ENCODE data around the gene LAD1. TPM values are rescaled to one million over a fixed set of nuclear protein-coding genes. Genes with fewer than 3 reads are reported as not detected.
A peak's percentile ranks its signal among the peaks of the same experiment; 100 is the strongest.

LAD1 gene, protein sequence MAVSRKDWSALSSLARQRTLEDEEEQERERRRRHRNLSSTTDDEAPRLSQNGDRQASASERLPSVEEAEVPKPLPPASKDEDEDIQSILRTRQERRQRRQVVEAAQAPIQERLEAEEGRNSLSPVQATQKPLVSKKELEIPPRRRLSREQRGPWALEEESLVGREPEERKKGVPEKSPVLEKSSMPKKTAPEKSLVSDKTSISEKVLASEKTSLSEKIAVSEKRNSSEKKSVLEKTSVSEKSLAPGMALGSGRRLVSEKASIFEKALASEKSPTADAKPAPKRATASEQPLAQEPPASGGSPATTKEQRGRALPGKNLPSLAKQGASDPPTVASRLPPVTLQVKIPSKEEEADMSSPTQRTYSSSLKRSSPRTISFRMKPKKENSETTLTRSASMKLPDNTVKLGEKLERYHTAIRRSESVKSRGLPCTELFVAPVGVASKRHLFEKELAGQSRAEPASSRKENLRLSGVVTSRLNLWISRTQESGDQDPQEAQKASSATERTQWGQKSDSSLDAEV
- total RNA-seq (under 1 TPM; 0.17 to 0.30 TPM), polyA plus RNA-seq (ENCODE audit: insufficient read length in 2 of 2) (under 1 TPM; 0.40 to 0.50 TPM)
- long read RNA-seq, donor 1: 0 reads
- long read RNA-seq, donor 2: 0 reads
- long read RNA-seq, donor 3: 0 reads
- long read RNA-seq, donor 4, partial matches to known transcripts: 12 of 15 reads
- long read RNA-seq, donor 4, other reads (novel, unspliced or antisense): 0 of 15 reads

DNA sequence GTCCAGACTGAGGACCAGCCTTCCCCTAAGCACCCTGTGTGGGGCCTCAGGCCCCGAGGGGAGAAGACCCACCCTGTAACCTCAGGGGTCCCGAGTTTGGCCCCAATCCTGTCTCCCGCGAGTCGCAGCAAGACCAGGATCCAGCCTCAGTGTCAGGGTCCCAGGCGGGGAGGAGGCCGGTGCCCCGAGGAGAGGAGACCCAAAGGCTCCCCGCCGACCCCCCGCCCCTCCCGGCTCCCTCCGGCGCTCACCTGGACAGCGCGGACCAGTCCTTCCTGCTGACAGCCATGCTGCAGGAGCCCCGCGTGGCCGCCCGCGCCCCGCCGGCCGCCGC is at the start of gene LAD1:
TSS of gene LAD1 (minus strand) at position 307 of the 334 bp plus-strand sequence. CDS start at position 289, 18 bp downstream.
- DNase-seq (ENCODE audit: low read depth in 4 of 6, low spot score in 6 of 6): no peak
- H3K27ac ChIP-seq (ENCODE audit: low read depth, low read length): no peak within 1 kb of the TSS
- peaks cover 49% of the 10 kb centered on the region for H3K27me3 ChIP-seq (ENCODE audit: control insufficient read depth, insufficient read depth, low read length)
- 6% methylated on average over 25 of the region's 25 CpGs for WGBS (ENCODE audit: insufficient coverage)
- H3K4me3 ChIP-seq (ENCODE audit: low read depth, low read length): no peak within 1 kb of the TSS
- H3K36me3 ChIP-seq (ENCODE audit: control insufficient read depth, insufficient read depth, low read length): no peaks in the 10 kb centered on the region
- H3K9me3 ChIP-seq (ENCODE audit: control insufficient read depth, insufficient read depth, low read length): no peaks in the 10 kb centered on the region
- peaks cover 24% of the 10 kb centered on the region for H3K4me1 ChIP-seq (ENCODE audit: control insufficient read depth, insufficient read depth, low read length)

DNA sequence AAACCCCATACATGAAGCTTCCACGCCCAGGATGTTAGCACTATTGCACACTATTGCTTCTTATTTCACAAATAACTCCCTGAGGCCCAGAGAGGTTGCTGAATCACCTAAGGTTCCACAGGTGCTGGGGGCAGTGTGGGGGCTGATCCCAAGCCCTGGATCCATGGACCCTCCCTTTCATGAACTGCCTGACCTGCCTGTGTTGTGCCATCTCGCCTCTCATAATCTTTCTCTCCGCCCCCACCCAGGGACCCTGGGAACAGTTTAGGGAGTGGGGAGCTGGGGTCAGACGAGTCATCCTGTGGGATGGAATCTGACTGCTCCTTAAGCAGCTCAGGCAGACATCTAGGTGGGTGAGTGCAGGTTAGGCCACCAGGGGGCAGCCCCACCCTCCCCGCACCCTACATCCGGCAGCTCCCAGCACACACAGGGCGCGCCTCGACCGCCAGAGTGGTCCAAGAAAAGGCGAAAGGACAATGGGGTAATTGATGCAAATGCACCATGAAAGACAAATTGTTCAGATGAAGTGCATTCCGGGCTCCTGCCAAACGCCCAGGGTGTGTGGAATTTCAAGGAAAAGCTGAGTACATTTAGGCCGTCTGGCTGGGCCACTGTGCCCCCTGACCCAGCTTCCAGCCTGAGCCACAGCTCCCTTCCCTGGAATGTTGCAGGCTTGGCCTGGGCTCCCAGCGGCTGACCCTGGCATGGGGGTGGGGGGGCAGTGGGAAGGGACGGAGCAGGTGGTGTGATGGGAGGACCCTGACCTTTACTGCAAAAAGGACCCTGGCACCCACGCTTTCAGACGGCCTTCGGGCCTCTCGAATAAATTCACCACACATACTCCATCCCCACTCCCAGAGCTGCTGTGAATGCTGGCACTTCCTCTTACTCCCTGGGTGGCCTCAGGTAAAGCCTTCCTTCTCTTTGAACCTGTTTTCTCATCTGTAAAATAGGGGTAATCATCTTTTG is 49.1 kb upstream of the LAD1 start:
- no peaks in the 10 kb centered on the region for H3K9me3 ChIP-seq (ENCODE audit: control insufficient read depth, insufficient read depth, low read length)
- H3K27ac ChIP-seq (ENCODE audit: low read depth, low read length): peak overlapping the region; percentile 74
- H3K4me1 ChIP-seq (ENCODE audit: control insufficient read depth, insufficient read depth, low read length): peaks cover 37% of the 10 kb centered on the region
- WGBS (ENCODE audit: insufficient coverage): 15% methylated on average over 10 of the region's 20 CpGs
- no peaks in the 10 kb centered on the region for H3K27me3 ChIP-seq (ENCODE audit: control insufficient read depth, insufficient read depth, low read length)
- H3K4me3 ChIP-seq (ENCODE audit: low read depth, low read length): no peak overlapping the region
- DNase-seq (ENCODE audit: low read depth in 4 of 6, low spot score in 6 of 6): peak in 3 of 6 donors; percentile 48 to 88 (median 84)
- H3K36me3 ChIP-seq (ENCODE audit: control insufficient read depth, insufficient read depth, low read length): no peaks in the 10 kb centered on the region

DNA sequence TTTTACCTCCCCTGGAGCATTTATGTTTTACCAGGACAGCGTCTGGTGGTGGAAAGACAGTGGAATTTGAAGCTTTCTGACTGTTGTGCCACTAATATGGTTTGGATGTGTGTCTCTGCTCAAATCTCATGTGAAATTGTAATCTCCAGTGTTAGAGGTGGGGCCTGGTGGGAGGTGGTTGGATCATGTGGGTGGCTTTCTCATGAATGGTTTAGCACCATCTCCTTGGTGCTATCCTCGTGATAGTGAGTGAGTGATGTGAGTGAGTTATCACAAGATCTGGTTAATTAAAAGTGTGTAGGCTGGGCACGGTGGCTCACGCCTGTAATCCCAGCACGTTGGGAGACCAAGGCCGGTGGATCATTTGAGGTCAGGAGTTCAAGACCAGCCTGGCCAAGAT is 46.2 kb upstream of the LAD1 start:
- H3K4me1 ChIP-seq (ENCODE audit: control insufficient read depth, insufficient read depth, low read length): peaks cover 24% of the 10 kb centered on the region
- no peak overlapping the region for H3K27ac ChIP-seq (ENCODE audit: low read depth, low read length)
- H3K36me3 ChIP-seq (ENCODE audit: control insufficient read depth, insufficient read depth, low read length): no peaks in the 10 kb centered on the region
- 91% methylated on average over 6 of the region's 6 CpGs for WGBS (ENCODE audit: insufficient coverage)
- H3K27me3 ChIP-seq (ENCODE audit: control insufficient read depth, insufficient read depth, low read length): no peaks in the 10 kb centered on the region
- no peak overlapping the region for H3K4me3 ChIP-seq (ENCODE audit: low read depth, low read length)
- H3K9me3 ChIP-seq (ENCODE audit: control insufficient read depth, insufficient read depth, low read length): no peaks in the 10 kb centered on the region
- no peak for DNase-seq (ENCODE audit: low read depth in 4 of 6, low spot score in 6 of 6)

DNA sequence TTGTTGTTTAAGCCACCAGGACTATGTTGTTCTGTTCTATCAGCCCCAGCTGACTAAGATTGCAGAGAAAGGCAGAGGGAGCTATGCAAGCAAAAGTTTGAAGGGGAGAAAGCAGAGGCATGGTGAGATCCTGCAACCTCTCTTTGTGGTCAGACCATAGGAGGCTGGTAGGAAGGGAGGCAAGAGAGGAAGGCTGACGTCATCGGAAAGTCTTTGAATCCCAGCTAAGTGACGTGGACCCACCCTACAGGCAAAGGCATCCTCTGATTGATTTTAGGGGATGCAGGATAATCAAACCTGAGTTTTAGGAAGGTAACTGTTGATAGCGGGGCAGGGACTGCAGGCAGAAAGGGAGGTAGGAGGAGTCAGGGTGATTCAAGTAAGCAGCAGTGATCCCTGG is 45.7 kb upstream of the LAD1 start:
- DNase-seq (ENCODE audit: low read depth in 4 of 6, low spot score in 6 of 6): no peak
- H3K36me3 ChIP-seq (ENCODE audit: control insufficient read depth, insufficient read depth, low read length): no peaks in the 10 kb centered on the region
- 77% methylated on average over 3 of the region's 4 CpGs for WGBS (ENCODE audit: insufficient coverage)

DNA sequence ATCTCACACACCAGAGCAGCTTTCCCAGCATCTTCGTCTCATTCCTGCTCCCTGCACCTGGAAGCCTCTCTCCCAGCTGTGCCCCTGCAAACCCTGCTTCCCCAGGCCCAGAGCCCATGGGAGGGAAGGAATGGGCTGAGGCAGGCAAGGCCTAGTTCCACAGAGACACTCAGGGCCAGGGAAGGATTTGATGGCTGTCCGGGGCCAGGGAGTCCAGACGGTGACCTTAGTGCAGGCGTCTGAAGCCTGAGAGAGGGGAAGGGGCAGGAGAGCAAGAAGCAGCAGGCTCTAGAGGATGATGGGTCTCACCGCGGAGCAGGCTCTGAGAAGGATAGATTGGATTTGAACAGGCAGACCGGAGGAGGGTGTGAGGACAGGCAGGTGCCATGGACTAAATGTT is 44.6 kb upstream of the LAD1 start:
- H3K4me1 ChIP-seq (ENCODE audit: control insufficient read depth, insufficient read depth, low read length): peaks cover 12% of the 10 kb centered on the region
- WGBS (ENCODE audit: insufficient coverage): 78% methylated on average over 6 of the region's 7 CpGs
- no peak overlapping the region for H3K27ac ChIP-seq (ENCODE audit: low read depth, low read length)
- H3K27me3 ChIP-seq (ENCODE audit: control insufficient read depth, insufficient read depth, low read length): no peaks in the 10 kb centered on the region
- no peak for DNase-seq (ENCODE audit: low read depth in 4 of 6, low spot score in 6 of 6)
- no peaks in the 10 kb centered on the region for H3K36me3 ChIP-seq (ENCODE audit: control insufficient read depth, insufficient read depth, low read length)
- no peaks in the 10 kb centered on the region for H3K9me3 ChIP-seq (ENCODE audit: control insufficient read depth, insufficient read depth, low read length)
- H3K4me3 ChIP-seq (ENCODE audit: low read depth, low read length): no peak overlapping the region

More for the DNA sequence above, 45.7 kb upstream of the LAD1 start:
- no peak overlapping the region for H3K27ac ChIP-seq (ENCODE audit: low read depth, low read length)
- H3K4me1 ChIP-seq (ENCODE audit: control insufficient read depth, insufficient read depth, low read length): peaks cover 21% of the 10 kb centered on the region
- H3K9me3 ChIP-seq (ENCODE audit: control insufficient read depth, insufficient read depth, low read length): no peaks in the 10 kb centered on the region
- no peak overlapping the region for H3K4me3 ChIP-seq (ENCODE audit: low read depth, low read length)
- H3K27me3 ChIP-seq (ENCODE audit: control insufficient read depth, insufficient read depth, low read length): no peaks in the 10 kb centered on the region

DNA sequence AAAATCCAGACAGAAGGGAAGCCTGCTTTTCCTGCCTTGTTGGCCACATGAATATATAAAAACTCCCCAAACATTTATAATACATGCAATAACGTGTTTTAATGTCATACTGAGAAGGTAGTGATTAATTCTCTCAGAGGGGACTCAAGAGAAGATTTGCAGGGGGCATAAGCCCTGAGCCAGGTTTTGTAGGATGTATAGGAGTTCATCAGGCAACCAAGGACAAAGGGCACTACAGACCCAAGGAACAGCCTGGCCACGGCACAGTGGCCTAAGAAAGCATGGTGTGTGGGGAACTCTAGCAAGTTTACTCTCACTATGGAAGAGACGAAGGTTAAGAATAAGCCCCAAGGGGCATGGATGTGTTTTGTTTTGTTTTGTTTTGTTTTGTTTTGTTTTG is 37.8 kb upstream of the LAD1 start:
- WGBS (ENCODE audit: insufficient coverage): 81% methylated on average over 2 of the region's 3 CpGs
- Histone ChIP-seq H3K36me3 (ENCODE audit: control insufficient read depth, insufficient read depth, low read length) (no peaks in the 10 kb centered on the region), H3K27me3 (ENCODE audit: control insufficient read depth, insufficient read depth, low read length) (no peaks in the 10 kb centered on the region), H3K4me1 (ENCODE audit: control insufficient read depth, insufficient read depth, low read length) (peaks cover 7% of the 10 kb centered on the region), H3K27ac (ENCODE audit: low read depth, low read length) (no peak overlapping the region), H3K9me3 (ENCODE audit: control insufficient read depth, insufficient read depth, low read length) (no peaks in the 10 kb centered on the region), H3K4me3 (ENCODE audit: low read depth, low read length) (no peak overlapping the region)
- no peak for DNase-seq (ENCODE audit: low read depth in 4 of 6, low spot score in 6 of 6)

DNA sequence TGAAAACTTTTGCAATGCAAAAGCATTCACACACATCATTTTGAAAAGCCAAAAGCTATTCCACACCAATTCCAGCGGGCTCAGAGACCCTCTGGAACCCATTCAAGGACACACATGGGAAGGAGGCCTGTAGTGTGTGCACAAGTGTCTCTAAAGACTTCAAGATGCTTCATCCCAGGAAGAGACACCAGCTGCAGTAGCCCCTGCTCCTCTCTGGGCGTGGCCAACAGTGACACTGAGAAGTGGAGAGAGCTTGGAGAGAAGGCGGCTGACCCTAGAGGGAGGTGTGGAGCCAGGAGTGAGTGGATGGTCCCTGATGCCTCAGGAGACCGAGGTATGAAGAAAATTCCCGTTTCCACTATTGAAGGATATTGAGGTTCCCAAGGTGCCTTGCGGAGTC is 37.3 kb upstream of the LAD1 start:
- no peak overlapping the region for H3K27ac ChIP-seq (ENCODE audit: low read depth, low read length)
- H3K4me3 ChIP-seq (ENCODE audit: low read depth, low read length): no peak overlapping the region
- H3K9me3 ChIP-seq (ENCODE audit: control insufficient read depth, insufficient read depth, low read length): no peaks in the 10 kb centered on the region
- H3K36me3 ChIP-seq (ENCODE audit: control insufficient read depth, insufficient read depth, low read length): no peaks in the 10 kb centered on the region
- WGBS (ENCODE audit: insufficient coverage): 72% methylated on average over 2 of the region's 6 CpGs
- H3K27me3 ChIP-seq (ENCODE audit: control insufficient read depth, insufficient read depth, low read length): no peaks in the 10 kb centered on the region
- DNase-seq (ENCODE audit: low read depth in 4 of 6, low spot score in 6 of 6): no peak
- peaks cover 7% of the 10 kb centered on the region for H3K4me1 ChIP-seq (ENCODE audit: control insufficient read depth, insufficient read depth, low read length)

DNA sequence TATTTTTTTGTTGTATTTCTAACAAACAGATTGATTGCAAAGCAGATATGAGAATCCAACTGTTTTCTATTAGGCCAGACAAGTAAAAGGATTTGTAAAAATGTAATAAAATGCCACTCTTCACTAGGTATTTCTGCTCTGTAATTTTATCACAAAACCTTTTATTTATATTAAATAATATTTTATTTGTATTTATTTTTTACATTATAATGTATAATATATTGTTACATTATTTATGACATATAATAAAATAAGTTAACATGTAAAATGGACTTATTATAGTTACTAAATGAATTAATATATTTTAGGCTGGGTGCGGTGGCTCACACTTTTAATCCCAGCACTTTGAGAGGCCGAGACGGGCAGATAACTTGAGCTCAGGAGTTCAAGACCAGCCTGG is 35.1 kb upstream of the LAD1 start:
- Histone ChIP-seq H3K27ac (ENCODE audit: low read depth, low read length) (no peak overlapping the region), H3K4me3 (ENCODE audit: low read depth, low read length) (no peak overlapping the region), H3K4me1 (ENCODE audit: control insufficient read depth, insufficient read depth, low read length) (peaks cover 7% of the 10 kb centered on the region), H3K27me3 (ENCODE audit: control insufficient read depth, insufficient read depth, low read length) (no peaks in the 10 kb centered on the region), H3K36me3 (ENCODE audit: control insufficient read depth, insufficient read depth, low read length) (no peaks in the 10 kb centered on the region), H3K9me3 (ENCODE audit: control insufficient read depth, insufficient read depth, low read length) (no peaks in the 10 kb centered on the region)
- WGBS (ENCODE audit: insufficient coverage): 96% methylated on average over 3 of the region's 3 CpGs
- no peak for DNase-seq (ENCODE audit: low read depth in 4 of 6, low spot score in 6 of 6)

DNA sequence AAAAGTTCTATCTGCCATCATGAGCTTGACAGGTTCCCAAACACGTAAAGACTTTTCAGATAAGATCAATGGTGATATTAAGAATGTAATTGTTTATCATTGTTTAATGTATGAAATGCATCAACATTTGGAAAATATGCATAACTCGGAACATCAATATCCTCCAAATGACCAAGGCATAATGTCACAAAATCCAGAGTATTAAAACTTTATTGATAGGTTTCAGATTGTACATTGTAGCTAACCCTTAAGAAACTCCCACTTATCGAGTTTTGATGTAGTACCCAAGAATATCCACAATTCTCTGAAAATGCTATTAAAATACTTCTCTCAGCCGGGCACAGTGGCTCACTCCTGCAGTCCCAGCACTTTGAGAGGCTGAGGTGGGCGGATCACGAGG is 34.5 kb upstream of the LAD1 start:
- no peak for DNase-seq (ENCODE audit: low read depth in 4 of 6, low spot score in 6 of 6)
- Histone ChIP-seq H3K36me3 (ENCODE audit: control insufficient read depth, insufficient read depth, low read length) (no peaks in the 10 kb centered on the region), H3K27me3 (ENCODE audit: control insufficient read depth, insufficient read depth, low read length) (no peaks in the 10 kb centered on the region), H3K27ac (ENCODE audit: low read depth, low read length) (no peak overlapping the region), H3K4me3 (ENCODE audit: low read depth, low read length) (no peak overlapping the region), H3K9me3 (ENCODE audit: control insufficient read depth, insufficient read depth, low read length) (no peaks in the 10 kb centered on the region), H3K4me1 (ENCODE audit: control insufficient read depth, insufficient read depth, low read length) (peaks cover 7% of the 10 kb centered on the region)
- 92% methylated on average over 2 of the region's 6 CpGs for WGBS (ENCODE audit: insufficient coverage)
